ENCODE results near the gene PRMT1. TPM values are rescaled to one million over a fixed set of nuclear protein-coding genes. Genes with fewer than 3 reads are reported as not detected.

The PRMT1 gene
- total RNA-seq, 1 donor from 2014 or later: 362 TPM

GRCh38 chr19:49637821-49638738 is 39.0 kb upstream of the PRMT1 start:
- peak overlapping the region in 2 of 3 donors; percentile 45 to 66 for H3K9ac ChIP-seq (ENCODE audit: low read depth in 1 of 3, low read length in 3 of 3)
- peak overlapping the region; percentile 46 to 82 (median 54) for H3K4me3 ChIP-seq (ENCODE audit: low read length in 3 of 3)
- H3K36me3 ChIP-seq (ENCODE audit: control insufficient read depth in 3 of 3, insufficient read depth in 3 of 3, low read length in 3 of 3): peaks cover 0 to 10% (median 5%) of the 10 kb centered on the region in 3 donors
- peaks cover 25 to 30% (median 28%) of the 10 kb centered on the region in 3 donors for H3K4me1 ChIP-seq (ENCODE audit: control insufficient read depth in 3 of 3, insufficient read depth in 3 of 3, low read length in 3 of 3)
- H3K9me3 ChIP-seq (ENCODE audit: control insufficient read depth in 3 of 3, low read length in 3 of 3): no peaks in the 10 kb centered on the region
- no peaks in the 10 kb centered on the region for H3K27me3 ChIP-seq (ENCODE audit: control insufficient read depth in 3 of 3, insufficient read depth in 3 of 3, low read length in 3 of 3)
- peak overlapping the region; percentile 64 for H3K27ac ChIP-seq (ENCODE audit: low read depth, low read length)

GRCh38 chr19:49639401-49640112 is 37.5 kb upstream of the PRMT1 start:
- H3K36me3 ChIP-seq (ENCODE audit: control insufficient read depth in 3 of 3, insufficient read depth in 3 of 3, low read length in 3 of 3): peaks cover 0 to 10% (median 5%) of the 10 kb centered on the region in 3 donors
- H3K27ac ChIP-seq (ENCODE audit: low read depth, low read length): peak overlapping the region; percentile 100
- H3K9ac ChIP-seq (ENCODE audit: low read depth in 1 of 3, low read length in 3 of 3): peak overlapping the region; percentile 57 to 77 (median 77)
- H3K4me3 ChIP-seq (ENCODE audit: low read length in 3 of 3): peak overlapping the region; percentile 75 to 84 (median 82)
- H3K27me3 ChIP-seq (ENCODE audit: control insufficient read depth in 3 of 3, insufficient read depth in 3 of 3, low read length in 3 of 3): no peaks in the 10 kb centered on the region
- H3K9me3 ChIP-seq (ENCODE audit: control insufficient read depth in 3 of 3, low read length in 3 of 3): no peaks in the 10 kb centered on the region
- peaks cover 34 to 44% (median 37%) of the 10 kb centered on the region in 3 donors for H3K4me1 ChIP-seq (ENCODE audit: control insufficient read depth in 3 of 3, insufficient read depth in 3 of 3, low read length in 3 of 3)

- Histone ChIP-seq H3K27ac (ENCODE audit: low read depth, low read length) (peak within 1 kb of the TSS; percentile 100), H3K4me3 (ENCODE audit: low read length in 3 of 3) (peak within 1 kb of the TSS; percentile 84 to 92 (median 86)), H3K4me1 (ENCODE audit: control insufficient read depth in 3 of 3, insufficient read depth in 3 of 3, low read length in 3 of 3) (peaks cover 40 to 47% (median 40%) of the 10 kb centered on the region in 3 donors), H3K9me3 (ENCODE audit: control insufficient read depth in 3 of 3, low read length in 3 of 3) (no peaks in the 10 kb centered on the region), H3K27me3 (ENCODE audit: control insufficient read depth in 3 of 3, insufficient read depth in 3 of 3, low read length in 3 of 3) (no peaks in the 10 kb centered on the region), H3K9ac (ENCODE audit: low read depth in 1 of 3, low read length in 3 of 3) (peak within 1 kb of the TSS; percentile 97 to 100 (median 98)), H3K36me3 (ENCODE audit: control insufficient read depth in 3 of 3, insufficient read depth in 3 of 3, low read length in 3 of 3) (peaks cover 2 to 12% (median 5%) of the 10 kb centered on the region in 3 donors)
These were observed 36.8 kb upstream of the PRMT1 start, which contains the start of gene RRAS for GRCh38 chr19:49640113-49640898. Gene RRAS, minus strand, starts transcription at chr19:49640143. Its CDS starts 45 bp downstream, at chr19:49640098.

GRCh38 chr19:49641688-49642491 is 35.2 kb upstream of the PRMT1 start, which contains the start of gene SCAF1:
Gene SCAF1, plus strand, starts transcription at chr19:49642209. Its CDS starts 2,818 bp downstream, at chr19:49645027.
- H3K9ac ChIP-seq (ENCODE audit: low read depth in 1 of 3, low read length in 3 of 3): peak within 1 kb of the TSS; percentile 98 to 100 (median 99)

GRCh38 chr19:49642492-49643035 is 34.5 kb upstream of the PRMT1 start:
- Histone ChIP-seq H3K4me1 (ENCODE audit: control insufficient read depth in 3 of 3, insufficient read depth in 3 of 3, low read length in 3 of 3) (peaks cover 38 to 43% (median 38%) of the 10 kb centered on the region in 3 donors), H3K27ac (ENCODE audit: low read depth, low read length) (peak overlapping the region; percentile 100), H3K9me3 (ENCODE audit: control insufficient read depth in 3 of 3, low read length in 3 of 3) (no peaks in the 10 kb centered on the region), H3K9ac (ENCODE audit: low read depth in 1 of 3, low read length in 3 of 3) (peak overlapping the region; percentile 98 to 99 (median 99)), H3K36me3 (ENCODE audit: control insufficient read depth in 3 of 3, insufficient read depth in 3 of 3, low read length in 3 of 3) (peaks cover 16 to 24% (median 23%) of the 10 kb centered on the region in 3 donors), H3K27me3 (ENCODE audit: control insufficient read depth in 3 of 3, insufficient read depth in 3 of 3, low read length in 3 of 3) (no peaks in the 10 kb centered on the region), H3K4me3 (ENCODE audit: low read length in 3 of 3) (peak overlapping the region; percentile 95 to 99 (median 97))

More at GRCh38 chr19:49641688-49642491, 35.2 kb upstream of the PRMT1 start, which contains the start of gene SCAF1:
- Histone ChIP-seq H3K36me3 (ENCODE audit: control insufficient read depth in 3 of 3, insufficient read depth in 3 of 3, low read length in 3 of 3) (peaks cover 13 to 18% (median 18%) of the 10 kb centered on the region in 3 donors), H3K27ac (ENCODE audit: low read depth, low read length) (peak within 1 kb of the TSS; percentile 100), H3K27me3 (ENCODE audit: control insufficient read depth in 3 of 3, insufficient read depth in 3 of 3, low read length in 3 of 3) (no peaks in the 10 kb centered on the region), H3K9me3 (ENCODE audit: control insufficient read depth in 3 of 3, low read length in 3 of 3) (no peaks in the 10 kb centered on the region), H3K4me1 (ENCODE audit: control insufficient read depth in 3 of 3, insufficient read depth in 3 of 3, low read length in 3 of 3) (peaks cover 38 to 42% (median 39%) of the 10 kb centered on the region in 3 donors), H3K4me3 (ENCODE audit: low read length in 3 of 3) (peak within 1 kb of the TSS; percentile 95 to 99 (median 97))

GRCh38 chr19:49643466-49643865 is 33.6 kb upstream of the PRMT1 start:
- H3K27me3 ChIP-seq (ENCODE audit: control insufficient read depth in 3 of 3, insufficient read depth in 3 of 3, low read length in 3 of 3): no peaks in the 10 kb centered on the region
- peak overlapping the region; percentile 98 to 99 (median 99) for H3K9ac ChIP-seq (ENCODE audit: low read depth in 1 of 3, low read length in 3 of 3)
- H3K4me1 ChIP-seq (ENCODE audit: control insufficient read depth in 3 of 3, insufficient read depth in 3 of 3, low read length in 3 of 3): peaks cover 32 to 39% (median 39%) of the 10 kb centered on the region in 3 donors
- H3K27ac ChIP-seq (ENCODE audit: low read depth, low read length): no peak overlapping the region
- peaks cover 16 to 27% (median 25%) of the 10 kb centered on the region in 3 donors for H3K36me3 ChIP-seq (ENCODE audit: control insufficient read depth in 3 of 3, insufficient read depth in 3 of 3, low read length in 3 of 3)
- H3K9me3 ChIP-seq (ENCODE audit: control insufficient read depth in 3 of 3, low read length in 3 of 3): no peaks in the 10 kb centered on the region
- peak overlapping the region; percentile 22 to 99 (median 95) for H3K4me3 ChIP-seq (ENCODE audit: low read length in 3 of 3)

- no peak overlapping the region for H3K27ac ChIP-seq (ENCODE audit: low read depth, low read length)
- no peak overlapping the region for H3K9ac ChIP-seq (ENCODE audit: low read depth in 1 of 3, low read length in 3 of 3)
- H3K36me3 ChIP-seq (ENCODE audit: control insufficient read depth in 3 of 3, insufficient read depth in 3 of 3, low read length in 3 of 3): peaks cover 34 to 43% (median 38%) of the 10 kb centered on the region in 3 donors
- peaks cover 26 to 36% (median 34%) of the 10 kb centered on the region in 3 donors for H3K4me1 ChIP-seq (ENCODE audit: control insufficient read depth in 3 of 3, insufficient read depth in 3 of 3, low read length in 3 of 3)
- H3K4me3 ChIP-seq (ENCODE audit: low read length in 3 of 3): no peak overlapping the region
- no peaks in the 10 kb centered on the region for H3K9me3 ChIP-seq (ENCODE audit: control insufficient read depth in 3 of 3, low read length in 3 of 3)
- H3K27me3 ChIP-seq (ENCODE audit: control insufficient read depth in 3 of 3, insufficient read depth in 3 of 3, low read length in 3 of 3): no peaks in the 10 kb centered on the region
These were observed 31.5 kb upstream of the PRMT1 start for GRCh38 chr19:49645592-49645991.

GRCh38 chr19:49645995-49646394 is 31.1 kb upstream of the PRMT1 start:
- Histone ChIP-seq H3K4me3 (ENCODE audit: low read length in 3 of 3) (no peak overlapping the region), H3K4me1 (ENCODE audit: control insufficient read depth in 3 of 3, insufficient read depth in 3 of 3, low read length in 3 of 3) (peaks cover 26 to 34% (median 30%) of the 10 kb centered on the region in 3 donors), H3K27ac (ENCODE audit: low read depth, low read length) (no peak overlapping the region), H3K36me3 (ENCODE audit: control insufficient read depth in 3 of 3, insufficient read depth in 3 of 3, low read length in 3 of 3) (peaks cover 34 to 45% (median 39%) of the 10 kb centered on the region in 3 donors), H3K9ac (ENCODE audit: low read depth in 1 of 3, low read length in 3 of 3) (no peak overlapping the region), H3K27me3 (ENCODE audit: control insufficient read depth in 3 of 3, insufficient read depth in 3 of 3, low read length in 3 of 3) (no peaks in the 10 kb centered on the region), H3K9me3 (ENCODE audit: control insufficient read depth in 3 of 3, low read length in 3 of 3) (no peaks in the 10 kb centered on the region)
